GM19099 (cell line): ENCODE measurements around the gene RABGAP1L.

Experiments used
- POLR2A ChIP-seq: IDR thresholded peaks from 3 replicates; pipeline ENCODE4 v1.6.1; 2011; ENCODE audit warnings: low read depth; ENCODE audit not compliant: insufficient read length; ENCODE audit errors: extremely low read depth

Gene RABGAP1L

DNA sequence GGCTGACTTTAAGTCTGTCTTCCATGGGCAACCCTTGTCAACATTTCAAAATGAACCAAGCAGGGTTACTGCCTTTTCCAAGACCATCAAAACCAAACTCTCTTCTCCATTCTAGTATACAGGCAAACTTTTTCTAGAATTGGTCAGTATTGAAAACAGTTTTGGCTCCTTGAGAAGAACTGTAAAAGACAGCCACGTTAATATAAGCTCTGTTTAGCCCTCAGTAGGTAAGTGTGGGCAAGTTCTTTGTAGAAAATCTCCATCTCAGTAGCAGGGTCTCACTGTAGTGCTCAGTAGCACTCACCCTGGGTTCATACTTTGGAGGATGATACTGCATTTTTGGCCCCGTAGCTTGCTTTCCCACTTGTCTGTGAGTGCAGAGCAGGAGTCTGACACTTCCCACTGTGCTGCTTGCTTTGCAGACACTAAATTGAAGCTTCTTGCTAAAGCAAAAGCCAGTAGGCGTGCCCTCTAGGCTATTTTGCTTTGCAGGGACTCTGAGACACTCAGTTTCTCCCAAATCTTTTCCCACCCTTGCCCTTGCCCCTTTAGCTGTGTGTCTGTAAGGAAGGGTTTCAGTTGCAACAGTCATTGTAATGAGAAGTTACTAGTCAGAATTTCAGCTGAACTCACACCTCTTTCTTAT is 806.2 kb downstream of the RABGAP1L start:
- TF ChIP-seq POLR2A, result no peak

DNA sequence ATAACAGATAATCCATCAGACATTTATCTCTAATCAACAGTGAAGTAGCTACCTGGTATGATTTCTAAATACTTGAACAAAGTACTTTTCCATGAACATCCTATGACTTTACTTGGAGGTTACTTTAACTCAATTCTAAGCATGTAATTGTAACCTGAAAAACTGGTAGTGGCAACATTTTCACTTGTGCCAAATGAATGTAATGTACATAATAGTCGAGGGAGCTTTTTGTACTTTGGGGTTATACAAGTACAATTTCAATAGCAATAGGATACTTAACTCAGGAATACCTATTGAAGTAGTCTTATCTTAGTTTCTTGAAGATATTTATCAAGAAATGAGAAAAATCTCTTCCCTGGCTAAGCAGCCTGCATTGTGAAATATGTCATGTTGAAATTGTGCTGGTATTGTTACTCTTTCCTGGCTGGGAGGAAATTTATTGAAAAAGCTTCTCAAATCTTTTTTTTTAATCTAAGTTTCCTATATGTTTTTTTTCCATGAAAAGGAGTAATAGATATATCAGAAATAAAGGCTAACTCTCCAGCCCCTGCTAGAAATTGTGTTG is 806.8 kb downstream of the RABGAP1L start:
- no peak for TF ChIP-seq POLR2A

DNA sequence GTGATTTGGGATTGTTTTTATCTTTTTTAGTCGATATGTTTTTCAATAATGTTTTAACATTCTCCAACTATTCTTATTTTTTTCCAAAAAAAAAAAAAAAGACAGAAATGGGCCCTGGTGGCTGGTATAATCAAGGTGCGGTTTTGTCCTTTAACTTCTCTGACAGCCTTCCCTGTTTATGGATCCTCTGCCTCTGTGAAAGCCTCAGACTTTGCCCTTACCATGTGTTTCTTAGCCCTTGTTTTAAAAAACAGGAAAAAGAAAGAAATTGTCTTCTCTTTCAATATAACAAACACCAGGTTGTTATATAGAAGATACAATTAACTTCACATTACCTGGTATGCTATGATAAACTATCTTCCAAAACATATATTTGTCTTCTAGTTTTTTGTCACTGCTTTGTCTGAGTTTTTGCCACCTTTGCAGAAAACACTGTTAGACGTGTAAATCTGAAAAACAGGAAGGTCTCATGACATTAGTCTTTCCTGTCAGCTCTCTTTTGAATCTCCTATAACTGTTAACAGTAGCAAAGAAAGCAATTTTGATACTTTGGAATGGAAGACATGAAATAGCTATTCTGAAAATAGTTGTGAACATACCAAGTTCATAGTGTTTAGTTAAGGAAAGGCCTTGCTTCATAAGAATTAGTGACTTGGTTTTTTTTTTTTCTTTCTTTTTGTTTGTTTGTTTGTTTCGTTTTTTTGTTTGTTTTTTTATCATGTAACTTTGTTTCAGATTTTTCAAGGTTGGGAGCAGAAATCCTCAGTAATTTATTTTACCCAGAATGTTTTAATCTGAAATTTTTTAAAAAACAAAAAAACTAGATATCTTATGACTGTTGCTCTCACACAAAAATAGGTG is 808.8 kb downstream of the RABGAP1L start:
- no peak for TF ChIP-seq POLR2A

DNA sequence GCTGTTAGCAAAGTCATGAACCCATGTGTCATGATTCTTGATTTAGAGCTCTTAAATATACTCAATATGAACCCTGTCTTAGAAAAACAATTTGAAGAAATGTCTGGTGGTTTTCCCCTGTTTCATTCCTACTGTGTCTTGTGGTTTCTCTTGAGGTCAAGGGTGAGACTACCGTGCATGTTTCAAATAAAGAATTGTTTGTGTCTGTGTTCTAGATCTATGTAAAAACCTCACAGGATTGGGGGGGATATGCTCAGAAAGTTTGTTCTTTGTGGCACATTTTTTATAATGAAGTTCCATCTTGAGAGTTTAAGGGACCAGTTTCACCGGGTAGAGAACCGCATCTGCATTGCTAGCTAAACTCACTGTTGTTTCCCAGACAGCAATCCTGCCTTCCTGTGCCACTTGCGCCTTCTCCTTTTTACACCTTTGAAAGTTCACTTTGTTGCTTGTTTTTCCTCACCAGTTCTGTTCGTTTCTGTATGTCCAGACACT is 809.5 kb downstream of the RABGAP1L start:
- TF ChIP-seq POLR2A, result no peak

DNA sequence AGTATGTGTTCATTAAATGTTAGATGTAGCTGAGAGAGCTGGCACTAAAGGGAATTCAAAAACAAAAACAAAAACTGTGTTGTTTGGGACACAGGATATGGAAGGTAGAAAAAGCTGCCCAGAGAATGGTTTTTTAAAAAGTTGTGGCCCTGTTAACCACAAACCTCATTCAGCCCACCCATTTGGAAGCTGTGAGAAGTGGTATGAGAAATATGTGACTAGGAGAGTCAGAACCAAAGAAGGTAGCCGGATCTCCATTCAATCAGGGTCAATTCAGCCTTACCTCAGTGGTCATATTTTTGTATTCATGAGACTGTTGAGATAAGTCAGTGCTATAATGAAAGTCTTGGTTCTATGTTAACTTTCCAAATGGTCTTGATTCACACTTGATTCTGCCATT is 810.7 kb downstream of the RABGAP1L start:
- TF ChIP-seq POLR2A, result no peak

DNA sequence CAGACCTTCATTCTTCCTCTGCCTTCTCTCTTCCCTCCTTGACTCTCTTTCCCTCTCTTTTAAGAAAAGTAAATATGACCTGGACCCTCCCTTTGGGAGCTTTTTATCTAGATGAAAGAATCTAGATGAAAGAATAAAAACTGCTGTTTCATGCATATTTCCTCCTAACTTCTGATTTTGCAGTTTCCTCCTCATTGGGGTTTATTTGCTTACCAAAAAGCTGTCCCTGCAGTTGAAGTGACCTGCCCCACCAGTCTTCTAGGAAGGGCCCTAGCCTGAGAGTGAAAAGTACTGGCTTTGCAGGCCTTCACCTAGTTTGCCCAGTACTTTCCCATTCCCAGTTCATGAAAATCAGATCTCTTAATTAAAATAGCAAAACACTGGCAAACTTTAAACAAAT is 812.1 kb downstream of the RABGAP1L start:
- TF ChIP-seq POLR2A, result no peak

DNA sequence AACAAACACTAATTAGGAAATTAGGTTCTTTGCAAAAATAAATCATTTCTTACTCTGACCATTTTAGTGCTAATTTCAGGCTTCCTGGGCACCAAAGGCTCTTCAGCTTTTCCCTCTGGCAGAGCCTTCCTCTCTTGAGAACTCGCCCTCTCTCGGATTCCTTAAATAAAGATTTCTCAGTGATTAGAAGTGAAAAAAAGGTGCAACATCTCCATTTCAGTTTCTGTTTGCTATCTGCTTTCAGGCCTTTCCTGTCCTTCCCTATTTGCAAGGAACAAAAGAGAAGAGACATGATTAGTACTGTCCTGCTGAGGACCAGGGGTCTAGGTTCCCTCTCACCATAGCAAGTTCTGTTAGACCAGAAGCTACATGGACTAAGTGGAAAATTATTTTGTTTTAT is 812.6 kb downstream of the RABGAP1L start:
- TF ChIP-seq POLR2A, result no peak

DNA sequence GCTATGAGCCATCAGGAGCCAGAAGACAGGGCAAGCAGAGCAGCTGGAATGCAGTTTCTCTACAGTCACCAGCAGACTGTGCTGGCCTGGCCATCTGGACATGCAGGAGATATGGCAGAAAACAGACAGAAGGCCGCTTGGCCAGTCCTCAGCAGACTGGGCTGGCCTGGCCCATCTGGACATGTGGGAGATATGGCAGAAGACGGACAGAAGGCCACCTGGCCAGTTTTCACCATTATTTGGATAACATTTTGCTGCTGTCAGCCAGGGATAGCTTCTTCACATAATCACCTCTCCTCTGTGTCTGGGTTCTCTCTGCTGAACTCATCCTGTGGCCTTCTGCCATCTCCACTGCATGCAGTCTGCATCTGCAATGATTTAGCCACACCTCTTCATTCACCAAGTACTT is 815.4 kb downstream of the RABGAP1L start:
- no peak for TF ChIP-seq POLR2A

DNA sequence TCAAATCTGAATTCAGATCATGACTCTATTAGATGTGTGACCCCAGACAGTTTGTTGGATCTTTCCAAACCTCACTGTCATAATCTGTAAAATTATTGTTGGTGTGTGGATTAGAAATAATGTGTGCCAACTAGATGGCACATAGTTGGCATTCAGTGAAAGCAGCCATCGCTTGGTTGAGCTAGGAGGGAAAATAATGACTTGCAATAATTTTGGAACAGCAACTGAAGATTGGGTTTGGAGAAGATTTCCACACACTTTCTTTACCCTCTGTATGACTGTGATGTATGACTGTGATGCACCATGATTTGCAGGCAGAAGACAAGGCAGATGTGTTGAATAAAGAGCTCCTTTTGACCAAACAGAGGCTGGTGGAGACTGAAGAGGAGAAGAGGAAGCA is 816.4 kb downstream of the RABGAP1L start:
- TF ChIP-seq POLR2A, result no peak

DNA sequence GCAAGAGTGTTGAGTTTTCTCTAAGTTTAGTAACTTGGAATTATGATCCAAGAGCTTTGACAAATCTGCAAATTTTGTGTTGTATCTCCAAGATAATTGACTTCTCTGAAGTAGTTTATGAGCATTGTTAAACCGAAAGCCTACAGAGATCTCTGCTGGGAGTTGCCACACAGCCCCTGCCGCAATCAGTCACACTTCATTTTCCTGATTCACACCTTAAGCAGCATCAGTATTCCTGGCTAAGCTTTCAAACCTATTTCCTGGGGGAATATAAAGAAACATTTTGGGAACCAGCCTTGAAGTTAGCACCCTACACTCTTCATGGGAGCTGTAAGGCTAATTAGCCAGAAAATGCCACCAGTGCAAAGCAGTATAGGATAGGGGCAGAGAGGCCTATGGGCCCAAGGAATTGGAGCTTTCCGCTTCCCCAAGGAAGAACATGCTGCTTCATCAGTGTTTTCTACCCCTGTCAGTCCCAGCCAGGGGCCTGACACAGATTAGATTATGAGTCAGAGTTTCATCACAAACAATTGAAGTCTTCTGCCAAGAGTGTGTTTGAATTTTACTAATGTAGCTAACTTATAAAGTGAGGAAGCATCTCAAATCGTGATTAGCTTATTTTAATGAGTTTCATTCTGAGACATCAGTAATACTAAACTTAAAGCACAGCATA is 817.3 kb downstream of the RABGAP1L start:
- no peak for TF ChIP-seq POLR2A

DNA sequence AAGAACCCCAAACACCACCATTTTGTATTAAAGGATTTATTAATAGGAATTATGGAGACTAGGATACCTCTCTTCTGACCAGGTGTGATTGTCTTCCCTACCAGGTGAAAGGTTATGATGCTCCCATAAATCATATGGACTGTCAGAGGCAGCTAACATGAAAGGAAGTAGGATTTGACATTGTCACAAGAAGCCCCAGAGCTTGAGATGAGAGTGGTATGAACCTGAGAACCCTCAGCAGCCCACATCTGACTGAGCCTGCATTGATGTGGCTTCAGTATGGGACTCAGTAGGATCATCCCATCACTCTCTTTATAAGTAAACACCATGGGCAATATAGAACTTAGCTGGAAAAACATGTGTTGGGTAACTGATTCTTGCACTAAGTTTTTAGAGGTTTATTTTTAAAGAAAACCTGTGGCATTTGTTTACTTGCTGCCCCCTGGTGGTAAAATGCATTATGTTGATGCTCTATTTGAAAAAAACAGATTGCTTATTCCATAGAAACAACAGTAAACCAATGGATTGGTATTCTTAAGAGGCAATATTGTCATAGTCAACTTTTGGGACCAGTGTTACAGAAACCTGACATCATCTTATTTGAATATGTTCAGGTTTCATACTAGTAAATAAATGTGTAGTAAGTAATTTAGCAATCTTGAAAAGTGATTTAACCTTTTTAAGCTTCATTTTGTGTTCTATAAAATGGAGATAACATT is 823.8 kb downstream of the RABGAP1L start:
- no peak for TF ChIP-seq POLR2A

DNA sequence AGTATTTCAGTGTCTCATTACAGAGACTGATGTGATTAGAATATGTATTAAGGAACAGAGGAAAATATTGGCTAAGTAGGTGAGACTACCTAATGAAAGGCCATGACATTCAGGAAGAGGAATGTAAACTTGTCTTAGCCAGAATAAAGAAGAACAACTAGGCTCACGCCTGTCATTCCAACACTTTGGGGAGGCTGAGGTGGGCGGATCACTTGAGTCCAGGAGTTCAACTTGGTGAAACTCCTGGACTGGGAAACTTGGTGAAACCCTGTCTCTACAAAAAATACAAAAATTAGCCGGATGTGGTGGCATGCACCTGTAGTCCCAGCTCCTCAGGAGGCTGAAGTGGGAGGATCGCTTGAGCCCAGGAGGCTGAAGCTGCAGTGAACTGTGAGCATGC is 825.6 kb downstream of the RABGAP1L start:
- no peak for TF ChIP-seq POLR2A

DNA sequence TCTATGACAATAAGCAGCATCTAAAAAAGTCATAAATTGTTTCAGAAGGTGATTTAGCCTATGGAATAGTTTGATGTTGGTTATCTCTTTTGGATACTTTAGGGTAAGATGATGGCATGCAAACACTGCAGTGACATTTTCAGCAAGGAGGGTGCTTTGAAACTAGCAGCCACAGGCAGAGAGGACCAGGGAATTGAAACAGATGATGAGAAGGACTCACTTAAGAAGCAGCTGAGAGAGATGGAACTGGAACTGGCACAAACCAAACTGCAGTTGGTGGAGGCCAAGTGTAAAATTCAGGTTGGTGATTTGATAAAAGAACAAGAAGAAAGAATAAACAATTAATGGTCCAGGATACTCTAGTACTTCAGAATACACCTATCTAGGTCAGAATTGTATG is 829.2 kb downstream of the RABGAP1L start:
- TF ChIP-seq POLR2A, result no peak

DNA sequence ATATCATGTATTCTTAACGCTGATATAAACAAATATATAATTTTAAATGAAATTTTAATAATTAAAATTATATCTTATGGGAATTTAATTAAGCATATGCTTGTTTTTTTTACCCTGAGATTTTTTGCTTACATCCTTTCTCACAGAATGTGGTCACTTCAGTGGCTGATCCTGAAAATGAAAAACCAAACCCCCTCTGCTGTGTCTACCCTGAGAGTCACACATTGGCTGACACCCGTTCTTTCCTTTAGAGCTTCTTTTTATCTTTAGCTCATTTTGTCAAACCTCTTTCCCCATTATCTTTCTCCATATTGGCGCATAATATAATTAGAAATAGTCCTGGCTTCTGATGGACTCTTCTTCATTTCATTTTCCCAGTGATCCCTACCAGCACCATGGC is 829.7 kb downstream of the RABGAP1L start:
- no peak for TF ChIP-seq POLR2A
